ENCODE data around the gene PPP2R3A. TPM values are rescaled to one million over a fixed set of nuclear protein-coding genes. Genes with fewer than 3 reads are reported as not detected.
"Not testable (repeated sequence)": the region's sequence is repeated elsewhere in the genome, so short reads cannot be mapped to it uniquely, and the experiment has no call there.

Gene PPP2R3A
- total RNA-seq, 2 donors from 2014 or later = 9.0 to 25.9 TPM

DNA sequence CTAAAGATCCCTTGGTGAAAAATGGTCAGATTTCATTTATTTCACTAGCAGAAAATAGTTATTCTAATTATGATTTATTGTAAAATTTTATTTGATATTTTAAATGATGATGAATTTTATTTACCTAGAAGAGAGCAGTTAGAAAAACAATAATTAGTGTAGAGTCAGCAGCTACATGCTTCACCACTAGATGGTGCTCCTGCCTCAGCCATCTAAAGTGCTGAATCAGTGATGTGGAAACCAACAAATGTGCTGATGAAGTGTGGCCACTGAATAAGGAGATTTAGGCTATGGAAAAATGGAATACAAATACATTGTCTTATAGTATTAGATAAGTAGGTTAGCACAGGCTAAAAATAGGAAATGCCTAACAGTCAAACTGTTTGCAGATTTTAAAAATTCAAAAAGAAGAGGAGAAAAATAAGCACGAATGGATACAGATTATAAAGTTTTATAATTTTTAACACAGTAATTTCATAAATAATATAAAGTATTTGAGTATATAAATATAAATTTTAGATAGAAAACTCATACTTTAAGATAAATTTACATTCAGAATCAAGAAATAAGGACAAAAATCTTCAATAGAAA, 109.8 kb downstream of the PPP2R3A start:
- H3K36me3 ChIP-seq = no peaks in the 10 kb centered on the region
- no peak overlapping the region for H3K27ac ChIP-seq
- 98% methylated on average over 1 of the region's 1 CpG for WGBS
- no peak overlapping the region for H3K4me3 ChIP-seq
- no peaks in the 10 kb centered on the region for H3K9me3 ChIP-seq
- peak; percentile 69 for DNase-seq (ENCODE audit: low spot score)
- no peaks in the 10 kb centered on the region for H3K4me1 ChIP-seq (replicated peaks)
- TF ChIP-seq POLR2AphosphoS5 (IDR thresholded peaks at IDR 0.05) (peak; percentile 71), POLR2A (IDR thresholded peaks at IDR 0.05) (no peak)
- TF ChIP-seq, protein P1, sequence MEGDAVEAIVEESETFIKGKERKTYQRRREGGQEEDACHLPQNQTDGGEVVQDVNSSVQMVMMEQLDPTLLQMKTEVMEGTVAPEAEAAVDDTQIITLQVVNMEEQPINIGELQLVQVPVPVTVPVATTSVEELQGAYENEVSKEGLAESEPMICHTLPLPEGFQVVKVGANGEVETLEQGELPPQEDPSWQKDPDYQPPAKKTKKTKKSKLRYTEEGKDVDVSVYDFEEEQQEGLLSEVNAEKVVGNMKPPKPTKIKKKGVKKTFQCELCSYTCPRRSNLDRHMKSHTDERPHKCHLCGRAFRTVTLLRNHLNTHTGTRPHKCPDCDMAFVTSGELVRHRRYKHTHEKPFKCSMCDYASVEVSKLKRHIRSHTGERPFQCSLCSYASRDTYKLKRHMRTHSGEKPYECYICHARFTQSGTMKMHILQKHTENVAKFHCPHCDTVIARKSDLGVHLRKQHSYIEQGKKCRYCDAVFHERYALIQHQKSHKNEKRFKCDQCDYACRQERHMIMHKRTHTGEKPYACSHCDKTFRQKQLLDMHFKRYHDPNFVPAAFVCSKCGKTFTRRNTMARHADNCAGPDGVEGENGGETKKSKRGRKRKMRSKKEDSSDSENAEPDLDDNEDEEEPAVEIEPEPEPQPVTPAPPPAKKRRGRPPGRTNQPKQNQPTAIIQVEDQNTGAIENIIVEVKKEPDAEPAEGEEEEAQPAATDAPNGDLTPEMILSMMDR (IDR thresholded peaks at IDR 0.05) = peak; percentile 85 to 93 (median 91)
- no peaks in the 10 kb centered on the region for H3K27me3 ChIP-seq (replicated peaks; ENCODE audit: insufficient read depth)
- intact Hi-C loops (cut with DNase I) = loop anchor here (2.0 to 10.0 kb wide), 3 partner anchors 122 to 677 kb away; partner anchors contain the start of genes MSL2 and STAG1

DNA sequence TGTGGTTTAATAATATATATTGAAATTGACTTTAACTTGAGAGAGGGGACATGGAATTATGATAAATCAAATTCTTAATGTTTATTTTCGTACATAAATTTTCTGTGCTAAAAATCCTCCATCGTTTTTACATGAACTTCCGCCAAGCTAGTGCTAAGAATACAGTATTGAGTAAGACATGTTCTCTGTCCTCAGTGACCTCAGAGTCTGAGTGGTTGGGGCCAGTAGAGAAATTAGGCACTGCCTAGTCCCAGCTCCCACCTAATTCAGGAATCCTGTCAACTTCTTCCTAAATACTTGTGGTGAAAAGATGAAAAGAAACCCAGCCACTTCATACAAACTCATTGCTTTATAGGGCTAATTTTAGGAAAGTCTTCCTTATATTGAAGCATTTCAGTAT, 110.3 kb downstream of the PPP2R3A start:
- no peak for DNase-seq (ENCODE audit: low spot score)
- H3K4me1 ChIP-seq (replicated peaks) = no peaks in the 10 kb centered on the region
- 58% methylated on average over 3 of the region's 3 CpGs for WGBS
- intact Hi-C loops (cut with DNase I) = loop anchor here (2.0 to 10.0 kb wide), 3 partner anchors 121 to 677 kb away; partner anchors contain the start of genes MSL2 and STAG1
- H3K36me3 ChIP-seq = no peaks in the 10 kb centered on the region
- no peak overlapping the region for H3K4me3 ChIP-seq
- H3K9me3 ChIP-seq = no peaks in the 10 kb centered on the region
- TF ChIP-seq, protein P1 (IDR thresholded peaks at IDR 0.05) = no peak
- no peak for TF ChIP-seq POLR2AphosphoS5 (IDR thresholded peaks at IDR 0.05)
- TF ChIP-seq POLR2A (IDR thresholded peaks at IDR 0.05) = no peak
- H3K27ac ChIP-seq = no peak overlapping the region
- H3K27me3 ChIP-seq (replicated peaks; ENCODE audit: insufficient read depth) = no peaks in the 10 kb centered on the region

DNA sequence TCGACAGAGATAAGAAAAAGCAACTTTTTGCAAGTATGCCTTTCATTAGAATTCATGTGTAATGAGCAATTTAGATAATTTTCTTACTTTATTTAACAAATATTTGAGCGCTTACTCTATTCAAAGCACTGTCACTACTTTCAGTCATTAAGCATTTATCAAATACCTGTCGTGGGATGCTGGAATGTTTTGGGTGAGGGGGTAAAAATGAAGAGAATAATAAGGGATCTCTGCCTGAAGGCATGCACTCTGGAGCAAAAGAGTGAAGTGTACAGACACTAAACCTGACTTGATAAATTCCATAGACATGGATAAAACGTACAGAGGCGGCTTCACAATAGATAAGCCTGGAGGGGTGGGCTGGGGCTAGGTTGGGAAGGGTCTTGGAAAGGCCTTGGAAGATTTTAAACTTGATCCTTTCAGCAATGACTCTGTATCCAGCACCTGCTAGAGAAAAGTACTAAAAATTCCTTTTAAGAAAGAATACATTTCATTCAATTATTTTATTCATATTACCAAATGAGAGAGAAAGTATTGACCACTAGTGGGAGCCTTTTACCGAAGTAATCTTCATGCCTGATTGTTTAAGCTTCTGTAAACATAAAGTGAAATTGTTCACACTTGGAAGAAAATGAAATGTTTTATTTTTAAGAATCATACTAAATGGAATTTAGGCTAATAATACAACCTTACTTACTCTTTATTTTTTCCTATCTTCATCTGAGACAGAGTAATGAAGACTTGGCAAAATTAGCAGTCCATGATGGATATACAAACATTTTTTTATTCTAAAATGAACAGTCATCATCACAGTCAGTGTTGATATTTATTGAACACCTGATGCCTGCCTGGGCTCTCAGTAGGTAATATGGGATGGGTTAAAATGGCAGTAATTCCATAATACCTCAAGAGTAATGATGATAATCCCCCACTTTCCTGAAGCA, 113.2 kb downstream of the PPP2R3A start:
- no peak overlapping the region for H3K27ac ChIP-seq
- no peak for DNase-seq (ENCODE audit: low spot score)
- no peak overlapping the region for H3K4me3 ChIP-seq
- H3K36me3 ChIP-seq = no peaks in the 10 kb centered on the region
- WGBS = 73% methylated on average over 6 of the region's 6 CpGs
- H3K9me3 ChIP-seq = no peaks in the 10 kb centered on the region
- no peaks in the 10 kb centered on the region for H3K27me3 ChIP-seq (replicated peaks; ENCODE audit: insufficient read depth)
- TF ChIP-seq, protein P1 (IDR thresholded peaks at IDR 0.05) = peak in 3 of 4 experiments; percentile 51 to 68 (median 61)
- TF ChIP-seq POLR2AphosphoS5 (IDR thresholded peaks at IDR 0.05) = no peak
- no peaks in the 10 kb centered on the region for H3K4me1 ChIP-seq (replicated peaks)
- intact Hi-C loops (cut with DNase I) = loop anchor here (5.0 to 10.0 kb wide), 2 partner anchors 119 to 466 kb away; partner anchors contain the start of gene MSL2

DNA sequence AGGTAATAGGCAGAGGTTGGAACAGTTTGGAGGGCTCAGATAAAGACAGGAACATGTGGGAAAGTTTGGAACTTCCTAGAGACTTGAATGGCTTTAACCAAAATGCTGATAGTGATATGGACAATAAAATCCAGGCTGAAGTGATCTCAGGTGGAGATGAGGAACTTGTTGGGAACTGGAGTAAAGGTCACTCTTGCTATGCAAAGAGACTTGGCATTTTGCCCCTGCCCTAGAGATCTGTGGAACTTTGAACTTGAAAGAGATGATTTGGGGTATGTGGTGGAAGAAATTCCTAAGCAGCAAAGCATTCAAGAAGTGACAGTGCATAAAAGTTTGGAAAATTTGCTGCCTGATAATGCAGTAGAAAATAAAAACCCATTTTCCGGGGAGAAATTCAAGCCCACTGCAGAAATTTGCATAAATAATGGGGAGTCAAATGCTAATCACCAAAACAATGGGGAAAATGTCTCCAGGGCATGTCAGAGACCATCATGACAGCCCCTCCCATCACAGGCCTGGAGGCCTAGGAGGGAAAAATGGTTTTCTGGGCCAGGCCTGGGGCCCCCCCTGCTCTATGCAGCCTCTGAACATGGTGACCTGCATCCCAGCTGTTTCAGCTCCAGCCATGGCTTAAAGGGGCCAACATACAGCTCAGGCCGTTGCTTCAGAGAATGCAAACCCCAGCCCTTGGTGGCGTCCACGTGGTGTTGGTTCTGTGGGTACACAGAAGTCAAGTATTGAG, 118.3 kb downstream of the PPP2R3A start:
- H3K4me3 ChIP-seq; H3K27me3 ChIP-seq (replicated peaks; ENCODE audit: insufficient read depth); intact Hi-C loops (cut with DNase I); H3K27ac ChIP-seq; H3K4me1 ChIP-seq (replicated peaks); H3K9me3 ChIP-seq; H3K36me3 ChIP-seq; DNase-seq (ENCODE audit: low spot score): not testable (repeated sequence)
- WGBS = 100% methylated on average over 4 of the region's 4 CpGs

DNA sequence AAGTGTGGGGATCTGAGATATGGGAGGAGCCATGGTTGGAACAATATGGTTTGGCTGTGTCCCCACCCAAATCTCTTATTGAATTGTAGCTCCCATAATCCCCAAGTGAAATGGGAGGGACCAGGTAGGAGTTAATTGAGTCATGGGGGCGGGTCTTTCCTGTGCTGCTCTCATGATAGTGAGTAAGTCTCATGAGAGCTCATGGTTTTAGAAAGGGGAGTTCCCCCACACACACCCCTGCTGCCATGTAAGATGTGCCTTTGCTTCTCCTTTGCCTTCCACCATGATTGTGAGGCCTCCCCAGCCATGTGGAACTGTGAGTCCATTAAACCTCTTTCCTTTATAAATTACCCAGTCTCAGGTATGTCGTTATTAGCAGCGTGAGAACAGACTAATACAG, 119.5 kb downstream of the PPP2R3A start:
- H3K4me3 ChIP-seq; DNase-seq (ENCODE audit: low spot score); H3K36me3 ChIP-seq; H3K27ac ChIP-seq; H3K4me1 ChIP-seq (replicated peaks); H3K9me3 ChIP-seq; H3K27me3 ChIP-seq (replicated peaks; ENCODE audit: insufficient read depth); intact Hi-C loops (cut with DNase I): not testable (repeated sequence)
- WGBS = 98% methylated on average over 3 of the region's 3 CpGs

Data from prostate gland (tissue), 2 donors.